Inferior parietal cortex (tissue), 1 donor: Measurements from ENCODE around the gene DSCAML1.

Experiments used
- DNase-seq: peaks from one replicate; pipeline ENCODE4 v3.0.0-alpha.2; 2016; ENCODE audit errors: extremely low spot score

DSCAML1 gene

DNA sequence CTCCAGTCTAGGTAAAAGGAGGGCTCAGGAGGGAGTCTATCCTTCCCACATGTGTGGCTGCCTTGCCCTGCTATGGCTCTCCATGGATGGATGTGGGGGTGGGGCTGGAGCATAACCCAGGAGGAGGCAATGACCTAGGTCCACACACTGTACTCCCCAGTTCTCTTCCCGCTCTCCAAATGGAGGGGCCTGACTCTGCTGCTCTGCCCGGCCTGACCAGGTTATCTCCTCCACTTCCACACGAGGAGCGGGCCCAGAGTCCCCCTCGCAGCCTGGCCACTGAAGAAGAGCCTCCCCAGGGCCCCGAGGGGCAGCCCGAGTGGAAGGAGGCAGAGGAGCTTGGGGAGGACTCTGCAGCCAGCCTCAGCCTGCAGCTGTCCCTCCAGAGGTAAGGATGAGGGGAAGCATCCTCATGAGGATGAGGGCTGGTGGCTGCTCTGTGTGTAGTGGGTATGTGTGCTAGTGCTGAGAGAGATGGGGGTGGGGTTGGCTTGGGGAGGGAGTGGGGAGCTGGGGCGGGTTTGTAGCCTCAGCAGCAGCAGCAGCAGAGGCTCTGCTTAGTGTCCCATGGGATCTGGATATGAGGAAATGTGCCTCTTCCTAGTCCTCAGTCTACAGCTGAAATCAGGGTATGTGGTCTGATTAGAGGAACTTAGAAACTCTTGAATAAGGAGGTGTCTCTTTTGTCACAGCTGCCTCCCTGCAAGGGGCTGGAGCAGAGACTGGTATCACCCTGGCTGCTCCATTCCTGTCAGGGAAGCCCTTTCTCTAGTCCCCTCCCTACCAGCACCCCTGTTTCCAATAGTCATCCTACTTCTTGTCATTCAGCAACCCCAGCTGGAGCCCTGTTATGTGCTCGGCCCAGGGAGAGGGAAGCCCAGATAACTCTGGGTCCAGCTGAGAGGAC lies 415.3 kb downstream of the DSCAML1 start:
- no peak for DNase-seq

DNA sequence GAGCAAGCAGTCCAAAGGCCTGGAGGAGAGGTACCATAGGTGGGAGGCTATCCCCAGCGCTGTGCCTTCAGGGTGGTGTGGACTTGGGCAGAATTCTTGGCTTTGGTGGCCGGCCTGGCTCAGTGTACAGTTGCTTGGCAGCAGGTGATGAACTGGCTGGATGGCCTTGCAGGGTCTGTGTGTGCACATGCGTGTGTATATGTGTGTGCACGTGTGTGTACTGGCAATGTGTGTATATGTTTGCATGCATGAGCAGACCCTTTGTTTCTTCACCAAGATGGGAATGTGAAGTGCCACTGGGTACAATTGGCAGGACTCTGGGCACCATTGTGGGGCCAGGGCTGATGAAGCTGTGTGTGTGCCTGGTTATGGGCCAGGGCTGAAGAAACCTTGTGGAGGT lies 416.3 kb downstream of the DSCAML1 start:
- no peak for DNase-seq

DNA sequence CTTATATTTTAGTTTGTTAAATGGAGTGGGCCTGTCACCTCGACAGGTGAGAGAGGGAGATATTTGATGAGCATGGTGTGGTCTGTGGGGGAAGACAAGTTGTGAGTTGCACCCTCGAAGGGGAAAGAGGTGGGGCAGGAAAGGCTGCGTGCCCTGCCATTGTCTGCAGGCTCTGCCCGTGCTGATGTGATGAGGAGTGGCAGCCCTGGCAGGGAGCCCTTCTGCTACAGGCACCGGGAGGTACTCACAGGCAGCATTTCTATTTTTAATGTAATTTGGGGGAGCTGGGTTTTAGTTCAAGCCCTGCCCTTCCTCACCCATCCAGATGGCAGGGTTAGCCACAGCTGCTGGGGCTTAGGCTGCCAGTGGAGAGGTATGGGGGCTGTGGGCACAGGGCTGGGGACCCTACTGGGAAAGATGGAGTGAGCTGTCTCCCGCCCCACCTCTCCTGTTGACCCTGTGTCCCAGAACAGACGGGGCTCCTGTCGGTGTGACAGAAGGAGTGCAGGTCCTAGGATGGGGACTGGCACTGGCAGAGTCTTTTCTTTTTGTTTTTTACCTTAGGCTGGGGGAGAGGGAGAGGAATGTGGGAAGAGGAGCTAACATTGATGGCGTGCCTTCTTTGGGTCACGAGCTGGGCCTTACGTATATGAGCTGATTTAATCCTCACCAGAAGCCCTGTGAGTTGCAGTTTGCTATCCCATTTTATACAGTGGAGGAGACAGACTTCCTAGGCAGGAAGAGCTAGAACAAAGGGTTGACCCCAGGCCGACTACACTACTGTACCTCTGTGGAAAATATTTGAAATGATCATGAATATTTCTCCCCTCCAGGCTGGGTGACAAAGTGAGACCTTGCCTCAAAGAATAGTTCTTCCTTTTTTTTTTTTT lies 417.8 kb downstream of the DSCAML1 start:
- no peak for DNase-seq
